ENCODE results near the gene PRKN. TPM values are rescaled to one million over a fixed set of nuclear protein-coding genes. Genes with fewer than 3 reads are reported as not detected.
A peak's percentile ranks its signal among the peaks of the same experiment; 100 is the strongest.

The PRKN gene
- total and polyA plus RNA-seq, 2 experiments from 2014 or later: 1.2 to 2.3 TPM

DNA sequence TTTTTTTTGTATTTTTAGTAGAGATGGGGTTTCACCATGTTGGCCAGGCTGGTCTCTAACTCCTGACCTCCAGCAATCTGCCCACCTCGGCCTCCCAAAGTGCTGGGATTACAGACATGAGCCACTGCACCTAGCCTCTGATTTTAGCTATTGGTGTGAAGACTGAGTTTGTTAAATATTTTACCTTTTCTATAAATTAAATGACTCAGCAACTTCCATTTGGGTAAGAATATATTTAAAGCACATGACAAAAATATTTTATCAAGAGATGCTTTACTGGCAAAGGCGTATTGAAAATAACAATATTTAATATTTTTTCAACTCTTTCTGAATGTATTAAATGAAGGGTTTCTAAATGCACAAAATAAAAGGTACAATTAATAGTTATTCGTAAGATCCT, 1295.0 kb downstream of the PRKN start:
- Histone ChIP-seq H3K4me2 (ENCODE audit: unreplicated experiment) (no peak overlapping the region), H3K9me3 (ENCODE audit: low read depth) (no peaks in the 10 kb centered on the region), H3K9ac (no peak overlapping the region), H2AFZ (no peak overlapping the region), H3F3A (ENCODE audit: insufficient read depth) (peaks cover 24% of the 10 kb centered on the region), H3K4me1 (ENCODE audit: insufficient read depth) (peaks cover 28% of the 10 kb centered on the region), H3K27me3 (replicated peaks; ENCODE audit: insufficient read depth) (no peaks in the 10 kb centered on the region), H3K79me2 (ENCODE audit: insufficient read depth) (no peaks in the 10 kb centered on the region), H4K20me1 (ENCODE audit: insufficient read depth) (no peaks in the 10 kb centered on the region), H3K4me3 (no peak overlapping the region), H3K36me3 (ENCODE audit: low read depth) (no peaks in the 10 kb centered on the region), H3K9me2 (ENCODE audit: insufficient read depth) (no peaks in the 10 kb centered on the region), H3K27ac (no peak overlapping the region)
- no peak for DNase-seq
- TF ChIP-seq EZH2phosphoT487 (IDR thresholded peaks at IDR 0.05; ENCODE audit: insufficient read depth, low read depth) (no peak), EZH2 (IDR thresholded peaks at IDR 0.05; ENCODE audit: insufficient read depth, poor library complexity, severe bottlenecking) (no peak)
- in situ Hi-C loops (cut with MboI): no loop called here
- WGBS, 2 experiments (ENCODE audit: low coverage in 1 of 2, low lambda C conversion rate in 2 of 2, missing lambda C conversion rate in 2 of 2): 94 to 95% methylated on average over 3 of the region's 3 CpGs

DNA sequence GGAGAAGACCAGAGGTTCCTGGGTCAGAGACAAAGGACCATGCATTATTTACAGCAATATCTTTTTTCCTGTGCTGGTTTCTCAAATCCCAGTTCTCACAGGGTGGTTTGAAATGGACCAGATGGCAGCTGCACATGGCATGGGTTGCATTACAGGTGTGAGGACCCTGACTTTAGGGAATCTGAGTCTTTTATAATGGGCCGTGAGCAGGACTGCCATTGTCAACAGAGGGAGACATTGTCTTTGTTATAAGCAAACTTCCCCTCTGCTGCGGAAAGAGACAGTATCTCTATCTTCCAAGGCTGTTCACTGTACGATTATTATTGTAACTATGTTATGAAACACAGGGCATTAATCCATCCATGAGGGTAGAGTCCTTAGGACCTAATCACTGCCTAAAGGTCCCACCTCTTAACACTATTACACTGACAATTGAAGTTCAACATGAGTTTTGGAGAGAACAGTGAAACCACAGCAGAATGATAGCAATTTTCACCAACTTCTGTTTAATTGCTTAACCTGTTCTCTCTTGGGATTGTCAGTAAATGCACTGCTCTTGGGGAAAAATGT, 1297.6 kb downstream of the PRKN start:
- no peaks in the 10 kb centered on the region for H3K36me3 ChIP-seq (ENCODE audit: low read depth)
- no peaks in the 10 kb centered on the region for H4K20me1 ChIP-seq (ENCODE audit: insufficient read depth)
- no peak overlapping the region for H3K9ac ChIP-seq
- no peak overlapping the region for H3K4me2 ChIP-seq (ENCODE audit: unreplicated experiment)
- H2AFZ ChIP-seq: no peak overlapping the region
- TF ChIP-seq EZH2phosphoT487 (IDR thresholded peaks at IDR 0.05; ENCODE audit: insufficient read depth, low read depth) (no peak), EZH2 (IDR thresholded peaks at IDR 0.05; ENCODE audit: insufficient read depth, poor library complexity, severe bottlenecking) (no peak)
- in situ Hi-C loops (cut with MboI): loop anchor here (10.0 kb wide), 1 partner anchor 265 kb away; no protein-coding TSS in a partner anchor
- no peak for DNase-seq
- no peak overlapping the region for H3K4me3 ChIP-seq
- no peaks in the 10 kb centered on the region for H3K9me3 ChIP-seq (ENCODE audit: low read depth)
- H3K27ac ChIP-seq: no peak overlapping the region
- 75 to 83% methylated on average over 3 of the region's 3 CpGs for WGBS, 2 experiments (ENCODE audit: low coverage in 1 of 2, low lambda C conversion rate in 2 of 2, missing lambda C conversion rate in 2 of 2)
- no peaks in the 10 kb centered on the region for H3K9me2 ChIP-seq (ENCODE audit: insufficient read depth)
- peaks cover 14% of the 10 kb centered on the region for H3K4me1 ChIP-seq (ENCODE audit: insufficient read depth)
- no peaks in the 10 kb centered on the region for H3K79me2 ChIP-seq (ENCODE audit: insufficient read depth)
- H3F3A ChIP-seq (ENCODE audit: insufficient read depth): peaks cover 8% of the 10 kb centered on the region
- H3K27me3 ChIP-seq (replicated peaks; ENCODE audit: insufficient read depth): no peaks in the 10 kb centered on the region

DNA sequence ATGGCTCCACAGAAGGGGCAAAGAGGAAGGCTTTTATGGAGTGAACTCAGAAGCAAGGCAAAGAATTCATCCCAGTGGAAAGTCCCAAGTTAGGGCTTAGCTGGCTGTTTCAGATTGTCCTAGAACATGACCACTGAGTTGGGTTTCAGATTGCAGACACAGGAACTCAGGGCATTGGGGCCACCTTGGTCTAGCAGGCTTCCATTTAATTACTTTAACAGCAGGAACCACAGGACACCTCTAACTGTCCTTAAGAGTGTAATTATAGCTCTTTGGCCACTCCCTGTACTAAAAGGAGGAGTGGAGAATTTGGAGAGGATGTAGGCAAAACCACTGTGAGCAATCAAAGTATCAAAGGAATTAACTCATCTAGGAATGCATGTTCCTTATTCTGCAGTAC, 1303.1 kb downstream of the PRKN start:
- no peak for TF ChIP-seq EZH2 (IDR thresholded peaks at IDR 0.05; ENCODE audit: insufficient read depth, poor library complexity, severe bottlenecking)
- no peak for TF ChIP-seq EZH2phosphoT487 (IDR thresholded peaks at IDR 0.05; ENCODE audit: insufficient read depth, low read depth)
- Histone ChIP-seq H3K27me3 (replicated peaks; ENCODE audit: insufficient read depth) (no peaks in the 10 kb centered on the region), H3K9me2 (ENCODE audit: insufficient read depth) (no peaks in the 10 kb centered on the region), H3K79me2 (ENCODE audit: insufficient read depth) (no peaks in the 10 kb centered on the region), H3K9me3 (ENCODE audit: low read depth) (no peaks in the 10 kb centered on the region), H3F3A (ENCODE audit: insufficient read depth) (peaks cover 7% of the 10 kb centered on the region; the same call in 1 of the 2 replicates), H2AFZ (peak overlapping the region; percentile 42; the same call in 1 of the 2 replicates), H3K4me3 (no peak overlapping the region), H4K20me1 (ENCODE audit: insufficient read depth) (no peaks in the 10 kb centered on the region), H3K9ac (no peak overlapping the region), H3K4me1 (ENCODE audit: insufficient read depth) (peaks cover 16% of the 10 kb centered on the region), H3K36me3 (ENCODE audit: low read depth) (no peaks in the 10 kb centered on the region), H3K27ac (no peak overlapping the region), H3K4me2 (ENCODE audit: unreplicated experiment) (no peak overlapping the region)
- DNase-seq: no peak
- in situ Hi-C loops (cut with MboI): loop anchor here (10.0 kb wide), 1 partner anchor 270 kb away; no protein-coding TSS in a partner anchor

DNA sequence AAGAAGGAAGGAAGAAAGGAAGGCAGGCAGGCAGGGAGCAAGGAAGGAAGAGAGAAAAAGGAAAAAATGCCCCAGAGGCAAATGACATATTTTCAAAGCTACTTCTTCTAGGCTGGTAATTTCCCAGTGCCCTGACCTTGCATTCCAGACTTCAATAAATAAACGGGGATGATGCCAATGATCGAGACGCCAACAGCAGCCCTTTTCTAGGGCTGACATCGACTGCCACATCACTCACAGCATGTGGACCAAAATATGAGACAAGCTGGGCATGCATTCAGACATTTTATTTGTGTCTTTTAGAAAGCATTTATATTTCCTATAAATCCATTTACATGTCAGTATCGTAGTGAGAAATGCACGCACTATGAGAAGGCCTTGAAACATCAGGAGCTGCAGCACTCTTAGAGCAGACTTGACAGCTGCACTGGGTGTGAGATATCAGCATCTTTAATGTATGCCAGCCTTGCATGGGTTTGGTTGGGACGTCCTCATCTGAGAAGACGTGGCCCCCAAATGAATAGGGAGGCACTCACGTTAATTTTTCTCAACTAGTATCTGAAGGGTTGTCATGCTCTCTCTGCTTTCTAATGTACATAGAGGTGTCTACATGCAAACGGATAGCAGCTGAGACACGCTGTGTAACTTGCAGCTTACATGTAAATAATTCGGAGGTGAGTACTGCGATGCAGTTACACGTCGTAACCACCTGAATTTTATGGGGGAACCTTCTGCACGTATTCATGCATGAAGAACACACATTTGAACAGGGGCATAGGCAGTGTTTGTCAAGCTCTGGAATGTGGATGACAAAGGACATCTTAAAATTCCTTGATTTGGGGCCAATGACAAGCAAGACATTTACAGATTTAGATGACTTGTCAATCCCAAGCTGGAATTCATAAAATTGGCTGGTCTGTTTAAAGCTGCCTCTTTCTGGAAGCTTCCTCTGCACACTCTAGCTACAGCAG, 1304.6 kb downstream of the PRKN start:
- in situ Hi-C loops (cut with MboI): loop anchor here (10.0 kb wide), 1 partner anchor 272 kb away; no protein-coding TSS in a partner anchor
- Histone ChIP-seq H3K79me2 (ENCODE audit: insufficient read depth) (no peaks in the 10 kb centered on the region), H3K4me3 (no peak overlapping the region), H3F3A (ENCODE audit: insufficient read depth) (peaks cover 16% of the 10 kb centered on the region), H3K4me2 (ENCODE audit: unreplicated experiment) (no peak overlapping the region), H3K9ac (no peak overlapping the region), H4K20me1 (ENCODE audit: insufficient read depth) (no peaks in the 10 kb centered on the region), H2AFZ (0 out of 2 replicates have a peak overlapping the region, but pooled peaks have one; percentile 34), H3K9me2 (ENCODE audit: insufficient read depth) (no peaks in the 10 kb centered on the region), H3K36me3 (ENCODE audit: low read depth) (no peaks in the 10 kb centered on the region), H3K27me3 (replicated peaks; ENCODE audit: insufficient read depth) (no peaks in the 10 kb centered on the region), H3K9me3 (ENCODE audit: low read depth) (no peaks in the 10 kb centered on the region), H3K4me1 (ENCODE audit: insufficient read depth) (peaks cover 20% of the 10 kb centered on the region), H3K27ac (no peak overlapping the region)
- DNase-seq: peak; percentile 45
- whole genome bisulfite sequencing, 2 experiments (ENCODE audit: low coverage in 1 of 2, low lambda C conversion rate in 2 of 2, missing lambda C conversion rate in 2 of 2): 66 to 68% methylated on average over 16 of the region's 16 CpGs
- TF ChIP-seq EZH2phosphoT487 (IDR thresholded peaks at IDR 0.05; ENCODE audit: insufficient read depth, low read depth) (no peak), EZH2 (IDR thresholded peaks at IDR 0.05; ENCODE audit: insufficient read depth, poor library complexity, severe bottlenecking) (no peak)
